ENCODE data around the gene PCDHA9.
"Not testable (repeated sequence)": the region's sequence is repeated elsewhere in the genome, so short reads cannot be mapped to it uniquely, and the experiment has no call there.

Gene PCDHA9

DNA sequence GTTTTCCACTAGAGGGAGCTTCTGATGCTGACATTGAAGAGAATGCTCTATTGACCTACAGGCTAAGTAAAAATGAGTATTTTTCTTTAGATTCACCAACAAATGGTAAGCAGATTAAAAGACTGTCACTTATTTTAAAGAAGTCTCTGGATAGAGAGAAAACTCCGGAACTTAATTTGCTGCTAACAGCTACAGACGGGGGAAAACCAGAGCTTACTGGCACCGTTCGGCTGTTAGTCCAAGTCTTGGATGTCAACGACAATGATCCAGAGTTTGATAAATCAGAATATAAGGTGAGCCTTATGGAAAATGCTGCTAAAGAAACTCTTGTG, 21.3 kb downstream of the PCDHA9 start:
- Histone ChIP-seq H3K4me3 (ENCODE audit: low read depth in 1 of 2, low read length in 2 of 2) (peak overlapping the region in 1 of 2 donors; percentile 56), H3K27me3 (ENCODE audit: low read depth, low read length) (no peaks in the 10 kb centered on the region), H3K36me3 (ENCODE audit: control insufficient read depth in 1 of 2, insufficient read depth in 2 of 2, low read length in 2 of 2) (no peaks in the 10 kb centered on the region), H3K4me1 (ENCODE audit: control insufficient read depth in 1 of 2, insufficient read depth in 2 of 2, low read length in 2 of 2) (no peaks in the 10 kb centered on the region), H3K9me3 (ENCODE audit: control insufficient read depth in 1 of 2, low read length in 2 of 2) (peaks cover 0 to 26% of the 10 kb centered on the region in 2 donors), H3K27ac (ENCODE audit: low read length) (no peak overlapping the region)

DNA sequence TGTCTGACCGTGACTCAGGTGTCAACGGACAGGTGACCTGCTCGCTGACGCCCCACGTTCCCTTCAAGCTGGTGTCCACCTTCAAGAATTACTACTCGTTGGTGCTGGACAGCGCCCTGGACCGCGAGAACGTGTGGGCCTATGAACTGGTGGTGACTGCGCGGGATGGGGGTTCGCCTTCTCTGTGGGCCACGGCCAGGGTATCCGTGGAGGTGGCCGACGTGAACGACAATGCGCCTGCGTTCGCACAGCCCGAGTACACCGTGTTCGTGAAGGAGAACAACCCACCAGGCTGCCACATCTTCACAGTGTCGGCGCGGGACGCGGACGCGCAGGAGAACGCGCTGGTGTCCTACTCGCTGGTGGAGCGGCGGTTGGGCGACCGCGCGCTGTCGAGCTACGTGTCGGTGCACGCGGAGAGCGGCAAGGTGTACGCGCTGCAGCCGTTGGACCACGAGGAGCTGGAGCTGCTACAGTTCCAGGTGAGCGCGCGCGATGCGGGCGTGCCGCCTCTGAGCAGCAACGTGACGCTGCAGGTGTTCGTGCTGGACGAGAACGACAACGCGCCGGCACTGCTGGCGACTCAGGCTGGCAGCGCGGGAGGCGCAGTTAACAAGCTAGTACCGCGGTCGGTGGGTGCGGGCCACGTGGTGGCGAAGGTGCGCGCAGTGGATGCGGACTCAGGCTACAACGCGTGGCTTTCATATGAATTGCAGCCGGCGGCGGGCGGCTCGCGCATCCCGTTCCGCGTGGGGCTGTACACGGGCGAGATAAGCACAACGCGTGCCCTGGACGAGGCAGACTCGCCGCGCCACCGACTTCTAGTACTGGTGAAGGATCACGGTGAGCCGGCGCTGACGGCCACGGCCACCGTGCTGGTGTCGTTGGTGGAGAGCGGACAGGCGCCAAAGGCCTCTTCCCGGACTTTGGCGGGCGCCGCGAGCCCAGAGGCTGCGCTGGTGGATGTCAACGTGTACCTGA, 22.3 kb downstream of the PCDHA9 start:
- H3K27ac ChIP-seq (ENCODE audit: low read length) = no peak overlapping the region
- H3K9me3 ChIP-seq (ENCODE audit: control insufficient read depth in 1 of 2, low read length in 2 of 2) = peaks cover 0 to 32% of the 10 kb centered on the region in 2 donors
- H3K4me3 ChIP-seq (ENCODE audit: low read depth in 1 of 2, low read length in 2 of 2) = peak overlapping the region in 1 of 2 donors; percentile 25
- no peaks in the 10 kb centered on the region for H3K36me3 ChIP-seq (ENCODE audit: control insufficient read depth in 1 of 2, insufficient read depth in 2 of 2, low read length in 2 of 2)
- H3K4me1 ChIP-seq (ENCODE audit: control insufficient read depth in 1 of 2, insufficient read depth in 2 of 2, low read length in 2 of 2) = no peaks in the 10 kb centered on the region
- no peaks in the 10 kb centered on the region for H3K27me3 ChIP-seq (ENCODE audit: low read depth, low read length)

DNA sequence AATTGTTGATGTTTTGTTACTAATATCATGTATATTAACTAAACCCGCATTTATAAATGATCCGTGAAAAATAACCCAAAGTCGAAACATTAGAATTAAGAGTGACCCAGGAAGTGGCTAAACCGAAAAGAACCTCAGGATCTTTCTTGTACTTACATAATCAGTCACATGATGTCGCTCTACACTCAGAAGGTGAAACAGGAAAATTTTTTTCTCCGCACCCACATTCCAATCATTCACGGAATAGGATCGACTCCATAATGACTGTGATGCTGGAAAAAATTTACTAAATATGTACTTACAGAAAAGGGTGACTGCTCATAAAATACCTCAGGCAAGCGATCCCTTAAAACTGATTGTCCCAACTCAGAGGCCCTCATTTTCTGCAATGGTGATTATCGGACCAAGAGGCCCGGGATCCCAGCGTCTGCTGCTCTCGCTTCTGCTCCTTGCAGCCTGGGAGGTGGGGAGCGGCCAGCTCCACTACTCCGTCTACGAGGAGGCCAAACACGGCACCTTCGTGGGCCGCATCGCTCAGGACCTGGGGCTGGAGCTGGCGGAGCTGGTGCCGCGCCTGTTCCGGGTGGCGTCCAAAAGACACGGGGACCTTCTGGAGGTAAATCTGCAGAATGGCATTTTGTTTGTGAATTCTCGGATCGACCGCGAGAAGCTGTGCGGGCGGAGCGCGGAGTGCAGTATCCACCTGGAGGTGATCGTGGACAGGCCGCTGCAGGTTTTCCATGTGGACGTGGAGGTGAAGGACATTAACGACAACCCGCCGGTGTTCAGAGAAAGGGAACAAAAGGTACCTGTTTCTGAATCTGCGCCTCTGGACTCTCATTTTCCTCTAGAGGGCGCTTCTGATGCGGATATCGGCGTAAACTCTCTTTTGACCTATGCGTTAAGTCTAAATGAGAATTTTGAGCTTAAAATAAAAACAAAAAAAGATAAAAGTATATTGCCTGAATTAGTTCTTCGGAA, 27.2 kb downstream of the PCDHA9 start, which contains the start of gene PCDHA12:
TSS of gene PCDHA12 (plus strand) at position 224 of the 981 bp plus-strand sequence. CDS start at position 389, 165 bp downstream.
- no peaks in the 10 kb centered on the region for H3K36me3 ChIP-seq (ENCODE audit: control insufficient read depth in 1 of 2, insufficient read depth in 2 of 2, low read length in 2 of 2)
- H3K4me3 ChIP-seq (ENCODE audit: low read depth in 1 of 2, low read length in 2 of 2) = peak within 1 kb of the TSS in 1 of 2 donors; percentile 32
- no peak within 1 kb of the TSS for H3K27ac ChIP-seq (ENCODE audit: low read length)
- no peaks in the 10 kb centered on the region for H3K4me1 ChIP-seq (ENCODE audit: control insufficient read depth in 1 of 2, insufficient read depth in 2 of 2, low read length in 2 of 2)
- H3K9me3 ChIP-seq (ENCODE audit: control insufficient read depth in 1 of 2, low read length in 2 of 2) = peaks cover 7 to 33% of the 10 kb centered on the region in 2 donors
- H3K27me3 ChIP-seq (ENCODE audit: low read depth, low read length) = no peaks in the 10 kb centered on the region

DNA sequence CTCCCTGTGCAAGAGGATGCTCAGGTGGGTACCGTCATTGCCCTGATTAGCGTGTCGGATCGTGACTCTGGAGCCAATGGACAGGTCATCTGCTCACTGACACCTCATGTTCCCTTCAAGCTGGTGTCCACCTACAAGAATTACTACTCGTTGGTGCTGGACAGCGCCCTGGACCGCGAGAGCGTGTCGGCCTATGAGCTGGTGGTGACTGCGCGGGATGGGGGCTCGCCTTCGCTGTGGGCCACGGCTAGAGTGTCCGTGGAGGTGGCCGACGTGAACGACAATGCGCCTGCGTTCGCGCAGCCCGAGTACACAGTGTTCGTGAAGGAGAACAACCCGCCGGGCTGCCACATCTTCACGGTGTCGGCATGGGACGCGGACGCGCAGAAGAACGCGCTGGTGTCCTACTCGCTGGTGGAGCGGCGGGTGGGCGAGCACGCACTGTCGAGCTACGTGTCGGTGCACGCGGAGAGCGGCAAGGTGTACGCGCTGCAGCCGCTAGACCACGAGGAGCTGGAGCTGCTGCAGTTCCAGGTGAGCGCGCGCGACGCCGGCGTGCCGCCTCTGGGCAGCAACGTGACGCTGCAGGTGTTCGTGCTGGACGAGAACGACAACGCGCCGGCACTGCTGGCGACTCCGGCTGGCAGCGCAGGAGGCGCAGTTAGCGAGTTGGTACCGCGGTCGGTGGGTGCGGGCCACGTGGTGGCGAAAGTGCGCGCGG, 28.5 kb downstream of the PCDHA9 start:
- H3K9me3 ChIP-seq (ENCODE audit: control insufficient read depth in 1 of 2, low read length in 2 of 2) = peaks cover 7 to 26% of the 10 kb centered on the region in 2 donors
- not testable (repeated sequence) for H3K27me3 ChIP-seq (ENCODE audit: low read depth, low read length); H3K27ac ChIP-seq (ENCODE audit: low read length); H3K4me1 ChIP-seq (ENCODE audit: control insufficient read depth in 1 of 2, insufficient read depth in 2 of 2, low read length in 2 of 2); H3K36me3 ChIP-seq (ENCODE audit: control insufficient read depth in 1 of 2, insufficient read depth in 2 of 2, low read length in 2 of 2)
- H3K4me3 ChIP-seq (ENCODE audit: low read depth in 1 of 2, low read length in 2 of 2) = peak overlapping the region in 1 of 2 donors; percentile 30

DNA sequence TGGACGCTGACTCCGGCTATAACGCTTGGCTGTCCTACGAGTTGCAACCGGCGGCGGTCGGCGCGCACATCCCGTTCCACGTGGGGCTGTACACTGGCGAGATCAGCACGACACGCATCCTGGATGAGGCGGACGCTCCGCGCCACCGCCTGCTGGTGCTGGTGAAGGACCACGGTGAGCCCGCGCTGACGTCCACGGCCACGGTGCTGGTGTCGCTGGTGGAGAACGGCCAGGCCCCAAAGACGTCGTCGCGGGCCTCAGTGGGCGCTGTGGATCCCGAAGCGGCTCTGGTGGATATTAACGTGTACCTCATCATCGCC, 29.0 kb downstream of the PCDHA9 start:
- Histone ChIP-seq H3K27ac (ENCODE audit: low read length) (no peak overlapping the region), H3K4me1 (ENCODE audit: control insufficient read depth in 1 of 2, insufficient read depth in 2 of 2, low read length in 2 of 2) (peaks cover 0 to 3% of the 10 kb centered on the region in 2 donors), H3K27me3 (ENCODE audit: low read depth, low read length) (no peaks in the 10 kb centered on the region), H3K9me3 (ENCODE audit: control insufficient read depth in 1 of 2, low read length in 2 of 2) (peaks cover 7 to 31% of the 10 kb centered on the region in 2 donors), H3K4me3 (ENCODE audit: low read depth in 1 of 2, low read length in 2 of 2) (no peak overlapping the region), H3K36me3 (ENCODE audit: control insufficient read depth in 1 of 2, insufficient read depth in 2 of 2, low read length in 2 of 2) (no peaks in the 10 kb centered on the region)

DNA sequence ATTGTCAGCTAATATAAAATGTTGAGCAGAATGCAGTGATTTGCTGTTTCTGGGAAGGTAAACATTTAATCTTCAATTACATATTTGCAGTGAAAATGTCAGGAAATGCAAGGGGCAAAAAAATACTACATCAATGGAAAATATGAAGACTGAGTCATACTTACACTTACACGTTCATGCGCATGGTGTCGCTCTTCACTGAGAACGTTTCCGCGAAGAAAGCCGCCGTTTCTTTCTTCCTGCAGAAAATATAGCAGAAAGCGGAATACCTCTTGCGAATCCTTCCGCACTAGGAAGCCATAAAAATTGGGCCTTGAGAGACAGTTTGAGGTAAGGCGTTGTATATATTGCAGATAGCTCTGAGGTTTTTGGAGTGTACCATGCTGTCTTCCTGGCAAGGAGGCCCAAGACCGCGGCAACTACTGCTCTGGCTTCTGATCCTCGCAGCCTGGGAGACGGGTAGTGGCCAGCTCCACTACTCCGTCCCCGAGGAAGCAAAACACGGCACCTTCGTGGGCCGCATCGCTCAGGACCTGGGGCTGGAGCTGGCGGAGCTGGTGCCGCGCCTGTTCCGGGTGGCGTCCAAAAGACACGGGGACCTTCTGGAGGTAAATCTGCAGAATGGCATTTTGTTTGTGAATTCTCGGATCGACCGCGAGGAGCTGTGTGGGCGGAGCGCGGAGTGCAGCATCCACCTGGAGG, 33.9 kb downstream of the PCDHA9 start, which contains the start of gene PCDHA13:
TSS of gene PCDHA13 (plus strand) at position 236 of the 702 bp plus-strand sequence. CDS start at position 381, 145 bp downstream.
- Histone ChIP-seq H3K27ac (ENCODE audit: low read length) (no peak within 1 kb of the TSS), H3K4me1 (ENCODE audit: control insufficient read depth in 1 of 2, insufficient read depth in 2 of 2, low read length in 2 of 2) (peaks cover 0 to 3% of the 10 kb centered on the region in 2 donors), H3K27me3 (ENCODE audit: low read depth, low read length) (no peaks in the 10 kb centered on the region), H3K9me3 (ENCODE audit: control insufficient read depth in 1 of 2, low read length in 2 of 2) (peaks cover 5 to 32% of the 10 kb centered on the region in 2 donors), H3K4me3 (ENCODE audit: low read depth in 1 of 2, low read length in 2 of 2) (peak within 1 kb of the TSS; percentile 7 to 48), H3K36me3 (ENCODE audit: control insufficient read depth in 1 of 2, insufficient read depth in 2 of 2, low read length in 2 of 2) (no peaks in the 10 kb centered on the region)

DNA sequence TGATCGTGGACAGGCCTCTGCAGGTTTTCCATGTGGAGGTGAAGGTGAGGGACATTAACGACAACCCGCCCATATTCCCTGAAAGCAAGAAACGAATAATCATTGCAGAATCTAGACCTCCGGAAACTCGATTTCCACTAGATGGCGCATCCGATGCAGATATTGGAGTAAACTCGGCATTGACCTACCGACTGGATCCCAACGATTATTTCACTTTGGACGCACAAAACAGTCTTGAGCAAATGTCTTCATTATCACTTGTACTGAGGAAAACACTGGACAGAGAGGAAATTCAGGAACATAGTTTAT, 34.4 kb downstream of the PCDHA9 start:
- Histone ChIP-seq H3K4me3 (ENCODE audit: low read depth in 1 of 2, low read length in 2 of 2) (peak overlapping the region in 1 of 2 donors; percentile 48), H3K9me3 (ENCODE audit: control insufficient read depth in 1 of 2, low read length in 2 of 2) (peaks cover 5 to 27% of the 10 kb centered on the region in 2 donors), H3K27ac (ENCODE audit: low read length) (no peak overlapping the region), H3K36me3 (ENCODE audit: control insufficient read depth in 1 of 2, insufficient read depth in 2 of 2, low read length in 2 of 2) (no peaks in the 10 kb centered on the region), H3K4me1 (ENCODE audit: control insufficient read depth in 1 of 2, insufficient read depth in 2 of 2, low read length in 2 of 2) (peaks cover 0 to 3% of the 10 kb centered on the region in 2 donors), H3K27me3 (ENCODE audit: low read depth, low read length) (no peaks in the 10 kb centered on the region)

DNA sequence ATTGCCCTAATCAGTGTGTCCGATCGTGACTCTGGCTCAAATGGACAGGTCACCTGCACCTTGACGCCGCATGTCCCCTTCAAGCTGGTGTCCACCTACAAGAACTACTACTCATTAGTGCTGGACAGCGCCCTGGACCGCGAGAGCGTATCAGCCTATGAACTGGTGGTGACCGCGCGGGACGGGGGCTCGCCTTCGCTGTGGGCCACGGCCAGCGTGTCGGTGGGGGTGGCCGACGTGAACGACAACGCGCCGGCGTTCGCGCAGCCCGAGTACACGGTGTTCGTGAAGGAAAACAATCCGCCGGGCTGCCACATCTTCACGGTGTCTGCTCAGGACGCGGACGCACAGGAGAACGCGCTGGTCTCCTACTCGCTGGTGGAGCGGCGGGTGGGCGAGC, 35.2 kb downstream of the PCDHA9 start:
- no peak overlapping the region for H3K27ac ChIP-seq (ENCODE audit: low read length)
- peaks cover 0 to 3% of the 10 kb centered on the region in 2 donors for H3K4me1 ChIP-seq (ENCODE audit: control insufficient read depth in 1 of 2, insufficient read depth in 2 of 2, low read length in 2 of 2)
- H3K4me3 ChIP-seq (ENCODE audit: low read depth in 1 of 2, low read length in 2 of 2) = peak overlapping the region in 1 of 2 donors; percentile 19
- H3K27me3 ChIP-seq (ENCODE audit: low read depth, low read length) = no peaks in the 10 kb centered on the region
- H3K36me3 ChIP-seq (ENCODE audit: control insufficient read depth in 1 of 2, insufficient read depth in 2 of 2, low read length in 2 of 2) = no peaks in the 10 kb centered on the region
- peaks cover 5 to 25% of the 10 kb centered on the region in 2 donors for H3K9me3 ChIP-seq (ENCODE audit: control insufficient read depth in 1 of 2, low read length in 2 of 2)

DNA sequence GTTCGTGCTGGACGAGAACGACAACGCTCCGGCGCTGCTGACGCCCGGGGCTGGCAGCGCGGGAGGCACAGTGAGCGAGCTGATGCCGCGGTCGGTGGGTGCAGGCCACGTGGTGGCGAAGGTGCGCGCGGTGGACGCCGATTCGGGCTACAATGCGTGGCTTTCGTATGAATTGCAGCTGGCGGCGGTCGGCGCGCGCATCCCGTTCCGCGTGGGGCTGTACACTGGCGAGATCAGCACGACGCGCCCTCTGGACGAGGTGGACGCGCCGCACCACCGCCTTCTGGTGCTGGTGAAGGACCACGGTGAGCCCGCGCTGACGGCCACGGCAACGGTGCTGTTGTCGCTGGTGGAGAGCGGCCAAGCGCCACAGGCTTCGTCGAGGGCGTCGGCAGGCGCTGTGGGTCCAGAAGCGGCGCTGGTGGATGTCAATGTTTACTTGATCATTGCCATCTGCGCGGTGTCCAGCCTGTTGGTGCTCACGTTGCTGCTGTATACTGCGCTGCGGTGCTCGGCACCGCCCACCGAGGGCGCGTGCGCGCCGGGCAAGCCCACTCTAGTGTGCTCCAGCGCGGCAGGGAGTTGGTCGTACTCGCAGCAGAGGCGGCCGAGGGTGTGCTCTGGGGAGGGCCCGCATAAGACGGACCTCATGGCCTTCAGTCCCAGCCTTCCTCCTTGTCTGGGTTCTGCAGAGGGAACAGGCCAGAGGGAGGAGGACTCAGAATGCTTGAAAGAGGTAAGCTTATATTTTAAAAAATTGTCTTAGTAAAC, 35.9 kb downstream of the PCDHA9 start:
- Histone ChIP-seq H3K4me1 (ENCODE audit: control insufficient read depth in 1 of 2, insufficient read depth in 2 of 2, low read length in 2 of 2) (peaks cover 0 to 3% of the 10 kb centered on the region in 2 donors), H3K27me3 (ENCODE audit: low read depth, low read length) (no peaks in the 10 kb centered on the region), H3K27ac (ENCODE audit: low read length) (no peak overlapping the region), H3K4me3 (ENCODE audit: low read depth in 1 of 2, low read length in 2 of 2) (peak overlapping the region in 1 of 2 donors; percentile 19), H3K36me3 (ENCODE audit: control insufficient read depth in 1 of 2, insufficient read depth in 2 of 2, low read length in 2 of 2) (no peaks in the 10 kb centered on the region), H3K9me3 (ENCODE audit: control insufficient read depth in 1 of 2, low read length in 2 of 2) (peaks cover 5 to 25% of the 10 kb centered on the region in 2 donors)

Measured in muscle layer of duodenum (tissue), 2 donors.